Measurements from ENCODE around the gene ABLIM3. TPM values are rescaled to one million over a fixed set of nuclear protein-coding genes. Genes with fewer than 3 reads are reported as not detected.

The ABLIM3 gene
- total and polyA plus RNA-seq, 10 of the 15 experiments (the other 5 are each of a cell fraction or from before 2014, with no cell fraction given), result 0.03 TPM; not detected in 9

DNA sequence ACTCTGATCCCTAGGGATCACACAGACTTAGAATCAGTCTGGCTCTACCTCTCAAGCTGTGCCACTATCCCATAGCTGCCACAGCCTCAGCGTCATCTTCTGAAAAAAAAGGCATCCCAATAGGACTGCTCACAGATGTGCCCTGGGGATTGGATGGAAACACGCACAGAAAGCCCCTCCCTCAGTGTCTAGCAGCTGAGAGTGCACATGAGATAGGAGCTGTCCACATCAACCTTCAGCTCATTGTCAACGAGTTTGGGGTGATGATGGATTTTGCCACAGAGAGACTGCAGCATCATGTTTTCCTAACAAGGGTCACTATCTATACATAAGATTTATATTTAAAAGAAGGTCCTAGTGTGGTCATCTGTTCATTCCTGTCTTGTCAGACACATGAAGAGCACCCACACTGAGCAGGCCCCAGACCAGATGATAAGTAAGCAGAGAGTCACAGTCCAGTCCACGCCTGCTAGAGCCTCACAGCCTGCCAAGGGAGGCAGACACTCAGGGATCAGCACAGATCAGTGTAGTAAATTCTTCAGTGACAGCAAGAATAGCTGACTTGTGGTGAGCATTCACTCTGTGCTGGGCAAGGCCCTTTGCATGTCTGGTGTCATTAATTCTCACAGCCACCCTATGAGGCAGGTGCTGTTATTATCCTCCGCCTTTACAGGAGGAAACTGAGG, 156.2 kb downstream of the ABLIM3 start:
- Histone ChIP-seq H2AFZ (ENCODE audit: control insufficient read depth, low read depth, low read length) (no peak overlapping the region), H3K4me1 (ENCODE audit: control insufficient read depth, insufficient read depth, low read length) (peaks cover 12% of the 10 kb centered on the region), H3K9me3 (replicated peaks; ENCODE audit: control insufficient read depth, insufficient read depth, low read length) (no peaks in the 10 kb centered on the region), H3K27ac (ENCODE audit: control insufficient read depth, insufficient read depth) (no peak overlapping the region), H3K79me2 (ENCODE audit: control insufficient read depth, insufficient read depth, low read length) (no peaks in the 10 kb centered on the region), H3K4me2 (ENCODE audit: control insufficient read depth, insufficient read depth) (no peak overlapping the region), H3K9ac (ENCODE audit: control insufficient read depth, insufficient read depth, low read length) (no peak overlapping the region), H3K27me3 (replicated peaks in 1 of 2; ENCODE audit: control insufficient read depth in 2 of 2, insufficient read depth in 2 of 2, low read length in 1 of 2) (peaks cover 0 to 5% of the 10 kb centered on the region in 2 experiments; a peak in 2 of 4 replicates), H4K20me1 (ENCODE audit: control insufficient read depth, insufficient read depth) (no peaks in the 10 kb centered on the region), H3K36me3 (ENCODE audit: control insufficient read depth in 2 of 2, insufficient read depth in 2 of 2, low read length in 1 of 2) (no peaks in the 10 kb centered on the region), H3K4me3 (no peak overlapping the region)
- ChIA-PET SMC1A (ENCODE audit: uncharacterized antibody, unreplicated experiment) (no interaction called here), RAD21 (ENCODE audit: unreplicated experiment) (no interaction called here), POLR2A (interaction anchor here (1.2 kb wide), 1 partner anchor 11 kb away, joined by 4 read pairs; no protein-coding TSS in a partner anchor), CTCF (interaction anchor here (0.9 kb wide), 1 partner anchor 20 kb away, joined by 5 read pairs; no protein-coding TSS in a partner anchor)
- DNase-seq (ENCODE audit: low read depth, low spot score) (no peak), ATAC-seq (no peak), FAIRE-seq (no peak)
- in situ Hi-C loops (cut with MboI), result no loop called here
- intact Hi-C loops (cut with micrococcal nuclease; ENCODE audit: unreplicated experiment), result no loop called here
- 20% methylated on average over 5 of the region's 5 CpGs for WGBS (ENCODE audit: insufficient coverage, insufficient replicate concordance, low lambda C conversion rate, missing lambda C conversion rate)
- BruUV-seq (replicated peaks), result no TSS peak
- TF ChIP-seq FOXK2 (IDR thresholded peaks at IDR 0.05), result no peak
- no peak for TF ChIP-seq JUNB (IDR thresholded peaks at IDR 0.05)
- no peak for TF ChIP-seq MEF2B (IDR thresholded peaks at IDR 0.05; ENCODE audit: partially characterized antibody, poor library complexity, severe bottlenecking)
- TF ChIP-seq SPI1 (IDR thresholded peaks at IDR 0.05; ENCODE audit: borderline replicate concordance, insufficient read depth, low read depth, low read length), result no peak
- TF ChIP-seq BCL11A (IDR thresholded peaks at IDR 0.05; ENCODE audit: low read depth, low read length), result no peak
- TF ChIP-seq, protein P1, sequence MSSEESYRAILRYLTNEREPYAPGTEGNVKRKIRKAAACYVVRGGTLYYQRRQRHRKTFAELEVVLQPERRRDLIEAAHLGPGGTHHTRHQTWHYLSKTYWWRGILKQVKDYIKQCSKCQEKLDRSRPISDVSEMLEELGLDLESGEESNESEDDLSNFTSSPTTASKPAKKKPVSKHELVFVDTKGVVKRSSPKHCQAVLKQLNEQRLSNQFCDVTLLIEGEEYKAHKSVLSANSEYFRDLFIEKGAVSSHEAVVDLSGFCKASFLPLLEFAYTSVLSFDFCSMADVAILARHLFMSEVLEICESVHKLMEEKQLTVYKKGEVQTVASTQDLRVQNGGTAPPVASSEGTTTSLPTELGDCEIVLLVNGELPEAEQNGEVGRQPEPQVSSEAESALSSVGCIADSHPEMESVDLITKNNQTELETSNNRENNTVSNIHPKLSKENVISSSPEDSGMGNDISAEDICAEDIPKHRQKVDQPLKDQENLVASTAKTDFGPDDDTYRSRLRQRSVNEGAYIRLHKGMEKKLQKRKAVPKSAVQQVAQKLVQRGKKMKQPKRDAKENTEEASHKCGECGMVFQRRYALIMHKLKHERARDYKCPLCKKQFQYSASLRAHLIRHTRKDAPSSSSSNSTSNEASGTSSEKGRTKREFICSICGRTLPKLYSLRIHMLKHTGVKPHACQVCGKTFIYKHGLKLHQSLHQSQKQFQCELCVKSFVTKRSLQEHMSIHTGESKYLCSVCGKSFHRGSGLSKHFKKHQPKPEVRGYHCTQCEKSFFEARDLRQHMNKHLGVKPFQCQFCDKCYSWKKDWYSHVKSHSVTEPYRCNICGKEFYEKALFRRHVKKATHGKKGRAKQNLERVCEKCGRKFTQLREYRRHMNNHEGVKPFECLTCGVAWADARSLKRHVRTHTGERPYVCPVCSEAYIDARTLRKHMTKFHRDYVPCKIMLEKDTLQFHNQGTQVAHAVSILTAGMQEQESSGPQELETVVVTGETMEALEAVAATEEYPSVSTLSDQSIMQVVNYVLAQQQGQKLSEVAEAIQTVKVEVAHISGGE (CRISPR knock-in tag; IDR thresholded peaks at IDR 0.05), result no peak
- no peak for TF ChIP-seq MTA3 (IDR thresholded peaks at IDR 0.05; ENCODE audit: borderline replicate concordance, low read length)
- TF ChIP-seq, protein P2, sequence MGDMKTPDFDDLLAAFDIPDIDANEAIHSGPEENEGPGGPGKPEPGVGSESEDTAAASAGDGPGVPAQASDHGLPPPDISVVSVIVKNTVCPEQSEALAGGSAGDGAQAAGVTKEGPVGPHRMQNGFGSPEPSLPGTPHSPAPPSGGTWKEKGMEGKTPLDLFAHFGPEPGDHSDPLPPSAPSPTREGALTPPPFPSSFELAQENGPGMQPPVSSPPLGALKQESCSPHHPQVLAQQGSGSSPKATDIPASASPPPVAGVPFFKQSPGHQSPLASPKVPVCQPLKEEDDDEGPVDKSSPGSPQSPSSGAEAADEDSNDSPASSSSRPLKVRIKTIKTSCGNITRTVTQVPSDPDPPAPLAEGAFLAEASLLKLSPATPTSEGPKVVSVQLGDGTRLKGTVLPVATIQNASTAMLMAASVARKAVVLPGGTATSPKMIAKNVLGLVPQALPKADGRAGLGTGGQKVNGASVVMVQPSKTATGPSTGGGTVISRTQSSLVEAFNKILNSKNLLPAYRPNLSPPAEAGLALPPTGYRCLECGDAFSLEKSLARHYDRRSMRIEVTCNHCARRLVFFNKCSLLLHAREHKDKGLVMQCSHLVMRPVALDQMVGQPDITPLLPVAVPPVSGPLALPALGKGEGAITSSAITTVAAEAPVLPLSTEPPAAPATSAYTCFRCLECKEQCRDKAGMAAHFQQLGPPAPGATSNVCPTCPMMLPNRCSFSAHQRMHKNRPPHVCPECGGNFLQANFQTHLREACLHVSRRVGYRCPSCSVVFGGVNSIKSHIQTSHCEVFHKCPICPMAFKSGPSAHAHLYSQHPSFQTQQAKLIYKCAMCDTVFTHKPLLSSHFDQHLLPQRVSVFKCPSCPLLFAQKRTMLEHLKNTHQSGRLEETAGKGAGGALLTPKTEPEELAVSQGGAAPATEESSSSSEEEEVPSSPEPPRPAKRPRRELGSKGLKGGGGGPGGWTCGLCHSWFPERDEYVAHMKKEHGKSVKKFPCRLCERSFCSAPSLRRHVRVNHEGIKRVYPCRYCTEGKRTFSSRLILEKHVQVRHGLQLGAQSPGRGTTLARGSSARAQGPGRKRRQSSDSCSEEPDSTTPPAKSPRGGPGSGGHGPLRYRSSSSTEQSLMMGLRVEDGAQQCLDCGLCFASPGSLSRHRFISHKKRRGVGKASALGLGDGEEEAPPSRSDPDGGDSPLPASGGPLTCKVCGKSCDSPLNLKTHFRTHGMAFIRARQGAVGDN (IDR thresholded peaks at IDR 0.05), result no peak
- TF ChIP-seq, protein P3, sequence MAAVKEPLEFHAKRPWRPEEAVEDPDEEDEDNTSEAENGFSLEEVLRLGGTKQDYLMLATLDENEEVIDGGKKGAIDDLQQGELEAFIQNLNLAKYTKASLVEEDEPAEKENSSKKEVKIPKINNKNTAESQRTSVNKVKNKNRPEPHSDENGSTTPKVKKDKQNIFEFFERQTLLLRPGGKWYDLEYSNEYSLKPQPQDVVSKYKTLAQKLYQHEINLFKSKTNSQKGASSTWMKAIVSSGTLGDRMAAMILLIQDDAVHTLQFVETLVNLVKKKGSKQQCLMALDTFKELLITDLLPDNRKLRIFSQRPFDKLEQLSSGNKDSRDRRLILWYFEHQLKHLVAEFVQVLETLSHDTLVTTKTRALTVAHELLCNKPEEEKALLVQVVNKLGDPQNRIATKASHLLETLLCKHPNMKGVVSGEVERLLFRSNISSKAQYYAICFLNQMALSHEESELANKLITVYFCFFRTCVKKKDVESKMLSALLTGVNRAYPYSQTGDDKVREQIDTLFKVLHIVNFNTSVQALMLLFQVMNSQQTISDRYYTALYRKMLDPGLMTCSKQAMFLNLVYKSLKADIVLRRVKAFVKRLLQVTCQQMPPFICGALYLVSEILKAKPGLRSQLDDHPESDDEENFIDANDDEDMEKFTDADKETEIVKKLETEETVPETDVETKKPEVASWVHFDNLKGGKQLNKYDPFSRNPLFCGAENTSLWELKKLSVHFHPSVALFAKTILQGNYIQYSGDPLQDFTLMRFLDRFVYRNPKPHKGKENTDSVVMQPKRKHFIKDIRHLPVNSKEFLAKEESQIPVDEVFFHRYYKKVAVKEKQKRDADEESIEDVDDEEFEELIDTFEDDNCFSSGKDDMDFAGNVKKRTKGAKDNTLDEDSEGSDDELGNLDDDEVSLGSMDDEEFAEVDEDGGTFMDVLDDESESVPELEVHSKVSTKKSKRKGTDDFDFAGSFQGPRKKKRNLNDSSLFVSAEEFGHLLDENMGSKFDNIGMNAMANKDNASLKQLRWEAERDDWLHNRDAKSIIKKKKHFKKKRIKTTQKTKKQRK (IDR thresholded peaks at IDR 0.05; ENCODE audit: low read depth, low read length), result no peak
- TF ChIP-seq HDAC2 (IDR thresholded peaks at IDR 0.05), result no peak
- no peak for TF ChIP-seq SREBF1 (IDR thresholded peaks at IDR 0.05; ENCODE audit: low read length)
- TF ChIP-seq, protein P4, sequence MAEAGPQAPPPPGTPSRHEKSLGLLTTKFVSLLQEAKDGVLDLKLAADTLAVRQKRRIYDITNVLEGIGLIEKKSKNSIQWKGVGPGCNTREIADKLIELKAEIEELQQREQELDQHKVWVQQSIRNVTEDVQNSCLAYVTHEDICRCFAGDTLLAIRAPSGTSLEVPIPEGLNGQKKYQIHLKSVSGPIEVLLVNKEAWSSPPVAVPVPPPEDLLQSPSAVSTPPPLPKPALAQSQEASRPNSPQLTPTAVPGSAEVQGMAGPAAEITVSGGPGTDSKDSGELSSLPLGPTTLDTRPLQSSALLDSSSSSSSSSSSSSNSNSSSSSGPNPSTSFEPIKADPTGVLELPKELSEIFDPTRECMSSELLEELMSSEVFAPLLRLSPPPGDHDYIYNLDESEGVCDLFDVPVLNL (IDR thresholded peaks at IDR 0.05; ENCODE audit: low read depth, low read length), result no peak
